ENCODE results near the gene FAM117A.

GRCh38 chr17:49692751-49693150 lies 71.2 kb downstream of the FAM117A start:
- no peak for TF ChIP-seq EZH2 (IDR thresholded peaks at IDR 0.05; ENCODE audit: borderline replicate concordance, low read length)
- no peak for TF ChIP-seq CTCF (conservative IDR thresholded peaks at IDR 0.05 in 1 of 2, IDR thresholded peaks at IDR 0.05 in 1 of 2; ENCODE audit: extremely low read depth in 1 of 2, insufficient read depth in 1 of 2, low read depth in 1 of 2, low read length in 2 of 2)
